ENCODE results near the gene POLRMT. TPM values are rescaled to one million over a fixed set of nuclear protein-coding genes. Genes with fewer than 3 reads are reported as not detected.
"Not testable (repeated sequence)": the region's sequence is repeated elsewhere in the genome, so short reads cannot be mapped to it uniquely, and the experiment has no call there.

Gene POLRMT
- total RNA-seq, 6 experiments from 2014 or later, result 25.9 to 42.9 (median 33.3) TPM

DNA sequence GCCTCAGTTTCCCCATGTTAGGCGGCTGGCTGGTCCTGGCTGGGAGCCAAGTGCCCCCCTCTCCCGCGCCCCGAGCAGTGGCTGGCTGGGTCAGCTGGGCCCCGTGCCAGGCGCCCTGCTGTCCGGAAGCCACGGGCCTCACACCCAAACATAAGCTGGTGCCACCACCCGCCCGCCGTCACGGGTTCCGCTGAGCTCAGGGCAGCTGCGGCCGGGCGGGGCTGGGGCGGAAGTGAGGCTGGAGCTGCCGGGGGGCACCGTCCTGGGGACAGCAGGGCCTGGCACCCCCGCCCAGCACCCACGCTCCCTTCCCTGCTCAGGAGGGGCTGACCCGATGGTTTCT, 24.4 kb downstream of the POLRMT start:
- 50% methylated on average over 6 of the region's 22 CpGs for WGBS (ENCODE audit: insufficient coverage, low coverage, low lambda C conversion rate, missing lambda C conversion rate)
- ATAC-seq (peak; percentile 24 to 43 (median 30)), DNase-seq (peak in 2 of 3 donors; percentile 51)
- intact Hi-C loops (cut with DNase I), result no loop called here
- H3K36me3 ChIP-seq, result no peaks in the 10 kb centered on the region
- no peaks in the 10 kb centered on the region for H3K9me3 ChIP-seq
- no peak for TF ChIP-seq POLR2A (IDR thresholded peaks at IDR 0.05)
- TF ChIP-seq, protein P1, sequence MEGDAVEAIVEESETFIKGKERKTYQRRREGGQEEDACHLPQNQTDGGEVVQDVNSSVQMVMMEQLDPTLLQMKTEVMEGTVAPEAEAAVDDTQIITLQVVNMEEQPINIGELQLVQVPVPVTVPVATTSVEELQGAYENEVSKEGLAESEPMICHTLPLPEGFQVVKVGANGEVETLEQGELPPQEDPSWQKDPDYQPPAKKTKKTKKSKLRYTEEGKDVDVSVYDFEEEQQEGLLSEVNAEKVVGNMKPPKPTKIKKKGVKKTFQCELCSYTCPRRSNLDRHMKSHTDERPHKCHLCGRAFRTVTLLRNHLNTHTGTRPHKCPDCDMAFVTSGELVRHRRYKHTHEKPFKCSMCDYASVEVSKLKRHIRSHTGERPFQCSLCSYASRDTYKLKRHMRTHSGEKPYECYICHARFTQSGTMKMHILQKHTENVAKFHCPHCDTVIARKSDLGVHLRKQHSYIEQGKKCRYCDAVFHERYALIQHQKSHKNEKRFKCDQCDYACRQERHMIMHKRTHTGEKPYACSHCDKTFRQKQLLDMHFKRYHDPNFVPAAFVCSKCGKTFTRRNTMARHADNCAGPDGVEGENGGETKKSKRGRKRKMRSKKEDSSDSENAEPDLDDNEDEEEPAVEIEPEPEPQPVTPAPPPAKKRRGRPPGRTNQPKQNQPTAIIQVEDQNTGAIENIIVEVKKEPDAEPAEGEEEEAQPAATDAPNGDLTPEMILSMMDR (IDR thresholded peaks at IDR 0.05), result no peak
- H3K4me1 ChIP-seq, result no peaks in the 10 kb centered on the region
- H3K27ac ChIP-seq, result no peak overlapping the region
- H3K4me3 ChIP-seq, result no peak overlapping the region
- no peaks in the 10 kb centered on the region for H3K27me3 ChIP-seq

DNA sequence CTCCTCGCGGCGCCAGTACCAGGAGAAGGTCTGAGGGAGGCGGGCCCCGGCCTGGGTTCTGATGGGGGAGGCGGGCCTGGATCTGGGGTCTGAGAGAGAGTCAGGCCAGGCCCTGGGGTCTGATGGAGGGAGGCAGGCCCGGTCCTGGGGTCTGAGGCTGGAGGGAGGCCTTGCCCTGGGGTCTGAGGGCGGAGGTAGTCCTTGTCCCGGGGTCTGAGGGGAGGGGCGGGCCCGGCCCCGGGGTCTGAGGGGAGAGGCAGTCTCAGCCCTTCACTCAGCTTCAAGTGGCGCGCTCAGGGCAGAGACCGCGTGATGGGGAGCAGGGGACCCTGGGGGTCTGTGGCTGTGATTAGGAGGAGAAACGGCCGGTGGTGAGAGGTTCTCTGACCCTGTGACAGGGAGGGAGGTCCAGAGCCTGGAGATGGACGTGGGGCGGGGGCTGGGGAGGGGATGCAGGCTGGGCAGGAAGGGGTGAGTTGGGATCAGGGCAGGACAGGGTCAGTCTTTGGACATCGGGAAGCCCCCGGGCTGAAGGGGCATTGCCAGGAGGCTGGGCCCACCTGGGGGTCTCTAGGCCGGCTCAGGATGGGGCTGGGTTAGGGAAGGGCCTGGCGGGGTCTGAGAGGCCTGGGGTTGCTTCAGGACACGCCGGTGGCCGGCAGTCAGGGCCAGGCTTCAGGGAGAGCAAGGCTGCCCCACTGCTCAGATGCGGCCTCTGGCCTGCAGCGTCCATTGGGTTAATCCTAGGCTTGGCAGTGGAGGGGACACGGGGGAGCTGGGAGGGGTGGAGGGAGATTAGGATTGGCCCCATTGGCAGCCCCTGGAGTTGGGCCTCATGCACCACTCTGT, 25.0 kb downstream of the POLRMT start:
- H3K4me3 ChIP-seq, result no peak overlapping the region
- intact Hi-C loops (cut with DNase I), result no loop called here
- peak in 1 of 4 donors; percentile 3 for ATAC-seq
- TF ChIP-seq, protein P1 (IDR thresholded peaks at IDR 0.05), result no peak
- TF ChIP-seq POLR2A (IDR thresholded peaks at IDR 0.05), result no peak
- H3K27ac ChIP-seq, result no peak overlapping the region
- H3K27me3 ChIP-seq, result no peaks in the 10 kb centered on the region
- 71% methylated on average over 5 of the region's 30 CpGs for WGBS (ENCODE audit: insufficient coverage, low coverage, low lambda C conversion rate, missing lambda C conversion rate)
- DNase-seq, result peak in 1 of 3 donors; percentile 40
- no peaks in the 10 kb centered on the region for H3K36me3 ChIP-seq
- no peaks in the 10 kb centered on the region for H3K4me1 ChIP-seq
- H3K9me3 ChIP-seq, result no peaks in the 10 kb centered on the region

DNA sequence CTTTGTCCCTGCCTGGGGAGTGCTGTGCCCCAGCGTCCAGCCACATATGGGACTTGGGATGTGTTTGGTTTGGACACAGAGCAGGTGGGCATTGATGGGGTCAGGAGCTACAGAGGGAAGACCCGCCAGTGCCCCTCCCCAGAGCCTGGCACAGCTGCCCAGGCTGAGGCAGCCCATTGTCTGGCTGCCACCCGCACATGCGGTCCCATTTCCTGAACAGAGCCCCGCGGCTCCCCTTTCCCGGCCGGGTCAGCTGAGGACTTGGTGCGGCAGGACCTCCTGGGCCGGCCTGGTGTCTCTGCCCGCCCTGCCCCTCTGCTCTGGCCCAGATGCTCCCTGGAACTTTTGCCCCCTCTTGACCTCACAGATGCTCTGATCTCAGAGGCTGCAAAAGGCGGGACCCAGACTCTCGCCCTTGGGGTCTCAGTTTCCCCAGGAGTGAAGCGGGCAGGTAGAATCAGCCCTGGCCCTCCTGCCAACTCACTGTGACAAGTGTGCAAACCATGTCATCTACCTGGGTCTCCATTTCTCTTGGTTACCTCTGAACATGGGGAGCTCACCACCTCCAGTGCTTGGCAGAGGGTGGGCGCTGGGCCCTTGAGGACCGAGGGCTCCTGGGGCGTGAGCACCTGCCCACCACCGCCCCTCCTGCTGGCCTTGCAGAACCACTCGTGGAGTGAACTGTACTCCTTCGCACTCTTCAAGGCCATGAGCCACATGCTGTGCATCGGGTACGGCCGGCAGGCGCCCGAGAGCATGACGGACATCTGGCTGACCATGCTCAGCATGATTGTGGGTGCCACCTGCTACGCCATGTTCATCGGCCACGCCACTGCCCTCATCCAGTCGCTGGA, 25.8 kb downstream of the POLRMT start:
- Histone ChIP-seq H3K27ac (no peak overlapping the region), H3K4me1 (no peaks in the 10 kb centered on the region), H3K27me3 (no peaks in the 10 kb centered on the region), H3K4me3 (no peak overlapping the region), H3K36me3 (no peaks in the 10 kb centered on the region), H3K9me3 (no peaks in the 10 kb centered on the region)
- 86% methylated on average over 6 of the region's 30 CpGs for WGBS (ENCODE audit: insufficient coverage, low coverage, low lambda C conversion rate, missing lambda C conversion rate)
- intact Hi-C loops (cut with DNase I), result no loop called here
- ATAC-seq (no peak), DNase-seq (no peak)
- TF ChIP-seq POLR2A (IDR thresholded peaks at IDR 0.05), result no peak
- TF ChIP-seq, protein P1 (IDR thresholded peaks at IDR 0.05), result no peak

DNA sequence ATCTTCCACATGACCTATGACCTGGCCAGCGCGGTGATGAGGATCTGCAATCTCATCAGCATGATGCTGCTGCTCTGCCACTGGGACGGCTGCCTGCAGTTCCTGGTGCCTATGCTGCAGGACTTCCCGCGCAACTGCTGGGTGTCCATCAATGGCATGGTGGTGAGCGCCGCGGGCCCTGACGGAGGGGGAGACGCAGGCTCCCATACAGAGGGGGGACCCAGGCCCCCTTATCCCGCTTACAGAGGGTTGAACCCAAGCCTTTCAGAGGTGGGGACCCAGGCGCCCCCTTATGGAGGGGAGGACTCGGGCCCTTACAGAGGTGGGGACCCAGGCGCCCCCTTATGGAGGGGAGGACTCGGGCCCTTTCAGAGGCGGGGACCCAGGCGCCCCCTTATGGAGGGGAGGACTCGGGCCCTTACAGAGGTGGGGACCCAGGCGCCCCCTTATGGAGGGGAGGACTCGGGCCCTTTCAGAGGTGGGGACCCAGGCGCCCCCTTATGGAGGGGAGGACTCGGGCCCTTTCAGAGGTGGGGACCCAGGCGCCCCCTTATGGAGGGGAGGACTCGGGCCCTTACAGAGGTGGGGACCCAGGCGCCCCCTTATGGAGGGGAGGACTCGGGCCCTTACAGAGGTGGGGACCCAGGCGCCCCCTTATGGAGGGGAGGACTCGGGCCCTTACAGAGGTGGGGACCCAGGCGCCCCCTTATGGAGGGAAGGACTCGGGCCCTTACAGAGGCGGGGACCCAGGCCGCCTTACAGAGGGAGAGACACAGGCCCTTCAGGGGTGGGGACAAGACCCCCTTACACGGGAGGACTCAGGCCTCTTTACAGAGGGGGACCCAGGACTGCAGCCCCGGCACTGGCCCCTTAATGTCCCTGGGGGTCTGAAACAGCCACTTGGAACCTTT, 28.0 kb downstream of the POLRMT start:
- H3K36me3 ChIP-seq; H3K4me3 ChIP-seq; intact Hi-C loops (cut with DNase I); ATAC-seq; DNase-seq; H3K9me3 ChIP-seq; H3K27ac ChIP-seq; H3K27me3 ChIP-seq; H3K4me1 ChIP-seq: not testable (repeated sequence)
- WGBS (ENCODE audit: insufficient coverage, low coverage, low lambda C conversion rate, missing lambda C conversion rate), result 80% methylated on average over 1 of the region's 34 CpGs

Data from right lobe of liver (tissue), 6 donors.